Left forelimb (tissue), 1 donor: ENCODE results near the gene CRTAC1.

Experiments used
- DNase-seq: peaks from one replicate; pipeline ENCODE4 v3.0.0-alpha.2; 2018; ENCODE audit warnings: low spot score

CRTAC1 gene

GRCh38 chr10:97896756-97897358 is 133.6 kb downstream of the CRTAC1 start:
- DNase-seq: no peak

GRCh38 chr10:97895915-97896314 is 134.5 kb downstream of the CRTAC1 start:
- DNase-seq: no peak

DNA sequence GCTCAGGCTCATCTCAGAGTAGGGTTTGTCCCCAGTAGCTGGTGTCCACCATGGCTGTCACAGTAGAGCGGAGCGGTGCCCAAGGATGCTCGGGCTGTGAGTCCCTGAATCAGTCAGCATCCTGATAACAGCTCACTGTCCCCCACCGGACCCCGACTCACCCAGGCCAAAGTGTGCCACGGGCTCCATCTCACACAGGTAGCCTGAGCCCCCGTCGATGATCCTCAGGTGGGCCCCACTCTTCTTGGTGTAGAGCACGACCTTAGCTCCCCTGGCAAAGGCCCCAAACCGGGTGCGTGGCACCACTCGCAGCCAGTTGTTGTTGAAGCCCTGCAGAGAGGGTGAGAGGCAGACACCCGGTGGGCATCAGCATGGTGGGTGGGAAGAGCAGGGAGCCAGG is 135.3 kb downstream of the CRTAC1 start:
- no peak for DNase-seq

- DNase-seq: no peak
Measured at GRCh38 chr10:97894092-97894491, 136.3 kb downstream of the CRTAC1 start.

- no peak for DNase-seq
Measured at GRCh38 chr10:97892939-97893338, 137.5 kb downstream of the CRTAC1 start.

- DNase-seq: no peak
Measured at GRCh38 chr10:97892506-97892905, 137.9 kb downstream of the CRTAC1 start.

GRCh38 chr10:97891497-97892167 is 138.8 kb downstream of the CRTAC1 start:
- no peak for DNase-seq

GRCh38 chr10:97889461-97890265 is 140.8 kb downstream of the CRTAC1 start:
- no peak for DNase-seq

DNA sequence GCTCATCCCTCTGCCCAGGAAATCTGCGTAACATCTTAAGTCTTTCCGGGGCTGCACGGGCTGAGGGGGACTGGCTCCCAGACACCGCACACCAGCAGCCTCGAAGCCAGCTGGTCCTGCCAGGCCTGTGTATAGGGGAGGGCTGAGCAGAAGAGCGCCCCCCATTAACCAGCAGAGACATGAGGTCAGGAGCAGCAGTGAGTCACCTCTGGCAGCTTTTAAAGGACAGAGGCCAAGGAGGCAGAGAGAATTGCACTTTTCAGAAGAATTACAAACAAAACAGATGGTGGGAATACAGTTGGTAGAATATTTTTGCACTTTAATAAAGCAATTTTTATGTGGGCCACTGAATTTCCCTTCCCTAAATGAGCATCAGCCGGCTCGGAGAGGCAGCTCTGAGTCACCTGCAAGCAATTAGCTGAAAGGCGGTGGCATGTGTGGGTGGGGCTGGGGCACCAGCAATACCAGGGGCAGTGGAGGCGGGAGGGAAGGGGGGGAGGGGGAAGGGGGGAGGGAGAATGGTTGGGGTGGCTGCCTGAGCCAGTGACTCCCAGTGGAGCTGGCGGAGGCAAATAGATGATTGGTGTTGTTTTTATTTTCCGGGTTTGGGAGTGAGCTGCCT is 141.7 kb downstream of the CRTAC1 start:
- no peak for DNase-seq

GRCh38 chr10:97888134-97888533 is 142.3 kb downstream of the CRTAC1 start:
- no peak for DNase-seq

DNA sequence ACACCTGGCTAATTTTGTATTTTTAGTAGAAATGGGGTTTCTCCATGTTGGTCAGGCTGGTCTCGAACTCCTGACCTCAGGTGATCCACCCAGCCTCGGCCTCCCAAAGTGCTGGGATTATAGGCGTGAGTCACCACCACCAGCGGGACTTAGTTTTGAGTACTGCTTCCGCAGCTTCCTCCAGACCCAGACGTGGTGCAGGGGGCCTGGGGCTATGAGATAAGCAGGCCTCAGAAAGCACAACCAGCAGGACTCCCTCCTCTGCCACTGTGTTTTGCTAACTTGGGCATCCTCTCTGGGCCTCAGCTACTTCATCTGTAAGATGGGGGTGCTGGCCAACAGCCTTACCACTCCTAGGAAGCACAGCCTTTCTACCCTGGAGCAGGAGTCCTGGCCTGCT is 143.0 kb downstream of the CRTAC1 start:
- DNase-seq: no peak

GRCh38 chr10:97886286-97886685 is 144.1 kb downstream of the CRTAC1 start:
- no peak for DNase-seq

DNA sequence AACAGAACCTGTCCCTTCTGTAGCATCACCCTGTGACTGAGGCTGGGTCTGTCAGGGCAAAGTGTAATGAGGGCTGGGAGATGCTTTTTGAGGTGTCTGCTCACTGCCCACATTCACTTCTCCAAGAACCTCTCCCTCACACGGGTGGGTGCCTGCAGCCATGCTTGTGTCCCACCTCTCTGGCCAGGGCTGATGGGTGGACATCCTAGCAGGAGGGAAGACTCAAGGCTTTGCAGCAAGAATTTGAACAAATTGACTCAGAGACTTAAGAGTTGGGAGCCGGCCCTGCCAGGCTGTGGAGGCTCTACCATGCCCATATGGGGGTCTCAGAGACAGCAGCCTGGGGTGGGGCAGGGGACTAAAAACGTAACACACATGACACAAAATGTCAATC is 147.3 kb downstream of the CRTAC1 start:
- no peak for DNase-seq

GRCh38 chr10:97882142-97883091 is 148.0 kb downstream of the CRTAC1 start:
- DNase-seq: no peak

GRCh38 chr10:97880109-97880508 is 150.3 kb downstream of the CRTAC1 start:
- DNase-seq: no peak

DNA sequence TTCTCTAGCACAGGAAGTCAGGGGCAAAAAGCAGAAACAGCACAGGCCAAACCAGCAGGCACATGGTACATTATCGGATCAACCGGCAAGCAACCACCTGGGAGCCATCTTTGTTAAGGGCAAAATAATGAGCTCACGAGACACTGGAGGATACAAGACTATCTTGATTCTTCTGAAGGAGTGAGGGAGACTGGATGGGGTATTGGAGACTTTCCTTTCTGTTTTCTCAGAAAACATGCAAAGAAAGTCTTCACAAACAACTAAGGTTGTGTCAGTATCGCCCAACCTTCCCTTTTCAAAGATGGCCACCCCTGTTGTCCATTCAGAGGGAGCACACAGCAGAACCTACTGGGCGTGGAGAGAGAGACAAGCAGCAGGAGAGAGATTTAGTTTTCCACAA is 151.2 kb downstream of the CRTAC1 start:
- no peak for DNase-seq

DNA sequence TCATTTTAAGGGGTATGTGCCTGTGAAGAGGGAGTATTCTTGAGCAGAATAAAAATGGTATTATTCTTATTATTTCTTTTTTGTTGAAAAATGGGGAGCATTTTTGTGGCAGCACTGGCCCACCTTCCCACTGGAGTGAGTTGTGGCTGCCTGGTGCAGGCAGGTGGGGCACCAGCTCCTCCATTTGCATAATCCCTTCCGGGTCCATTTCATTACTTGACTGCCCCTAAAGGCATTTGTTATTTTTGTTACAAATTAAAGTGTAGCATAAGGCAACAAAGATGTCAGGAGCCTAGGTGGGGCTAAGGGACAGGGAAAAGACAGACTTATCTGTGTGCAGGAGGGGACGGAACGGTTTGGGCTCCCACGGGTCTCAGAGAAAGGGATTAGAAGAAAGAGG is 154.0 kb downstream of the CRTAC1 start:
- no peak for DNase-seq

DNA sequence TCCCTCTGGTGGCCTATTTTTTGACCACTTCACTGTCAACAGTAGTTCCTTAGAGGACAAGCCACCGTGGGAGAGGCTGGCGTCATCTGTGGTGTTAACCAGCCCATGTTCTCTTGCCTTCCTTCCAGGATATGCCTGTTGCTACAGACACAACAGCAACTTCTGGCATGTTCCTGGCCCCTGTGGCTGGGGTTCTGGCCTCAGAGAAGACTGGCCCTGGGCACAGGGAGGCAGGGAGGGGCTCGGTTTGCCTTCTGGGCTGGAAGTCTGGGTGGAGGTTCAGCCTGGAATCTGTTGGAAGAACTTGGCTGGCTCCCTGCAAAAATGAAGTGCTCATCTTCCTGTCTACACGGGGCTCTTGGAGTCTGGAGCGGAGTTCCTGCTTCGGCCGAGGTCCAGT is 155.0 kb downstream of the CRTAC1 start:
- DNase-seq: no peak

- no peak for DNase-seq
Measured at GRCh38 chr10:97874332-97874731, 156.1 kb downstream of the CRTAC1 start.

- no peak for DNase-seq
Measured at GRCh38 chr10:97873569-97873968, 156.9 kb downstream of the CRTAC1 start.

DNA sequence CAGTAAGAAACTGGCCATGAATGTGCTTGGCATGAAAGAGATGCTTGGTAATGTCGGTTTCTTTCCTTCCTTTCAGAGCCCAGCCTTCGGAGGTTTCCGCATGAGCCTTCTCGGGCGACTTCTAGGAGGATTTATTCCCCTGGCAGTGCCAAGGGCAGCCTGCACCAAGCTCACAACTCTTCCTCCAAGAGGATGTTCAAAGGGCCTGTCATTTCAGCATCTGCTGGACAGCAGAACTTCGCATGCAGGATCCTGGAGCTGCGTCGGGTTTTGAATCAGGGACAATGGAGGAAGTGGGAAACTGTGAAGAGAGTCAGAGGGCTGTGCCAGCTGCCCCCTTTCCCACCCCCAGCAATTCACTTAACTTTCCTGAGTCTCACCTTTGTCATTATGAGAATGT is 159.4 kb downstream of the CRTAC1 start:
- DNase-seq: peak; percentile 30
